Neural progenitor cell (in vitro differentiated cells): Measurements from ENCODE around the gene CDCA4.

ENCODE experiments used
- EZH2 ChIP-seq: fragments of 200-600 bp; sonication (generic); IDR thresholded peaks from 2 replicates; pipeline ENCODE4 v1.6.1; 2017; ENCODE audit warnings: antibody characterized with exemption, mild to moderate bottlenecking, moderate library complexity
- TF ChIP-seq, protein P1 (sequence below): fragments of 200-600 bp; sonication (generic); IDR thresholded peaks from 2 replicates; pipeline ENCODE4 v1.5.1; 2017; ENCODE audit warnings: antibody characterized with exemption, mild to moderate bottlenecking

DNA sequence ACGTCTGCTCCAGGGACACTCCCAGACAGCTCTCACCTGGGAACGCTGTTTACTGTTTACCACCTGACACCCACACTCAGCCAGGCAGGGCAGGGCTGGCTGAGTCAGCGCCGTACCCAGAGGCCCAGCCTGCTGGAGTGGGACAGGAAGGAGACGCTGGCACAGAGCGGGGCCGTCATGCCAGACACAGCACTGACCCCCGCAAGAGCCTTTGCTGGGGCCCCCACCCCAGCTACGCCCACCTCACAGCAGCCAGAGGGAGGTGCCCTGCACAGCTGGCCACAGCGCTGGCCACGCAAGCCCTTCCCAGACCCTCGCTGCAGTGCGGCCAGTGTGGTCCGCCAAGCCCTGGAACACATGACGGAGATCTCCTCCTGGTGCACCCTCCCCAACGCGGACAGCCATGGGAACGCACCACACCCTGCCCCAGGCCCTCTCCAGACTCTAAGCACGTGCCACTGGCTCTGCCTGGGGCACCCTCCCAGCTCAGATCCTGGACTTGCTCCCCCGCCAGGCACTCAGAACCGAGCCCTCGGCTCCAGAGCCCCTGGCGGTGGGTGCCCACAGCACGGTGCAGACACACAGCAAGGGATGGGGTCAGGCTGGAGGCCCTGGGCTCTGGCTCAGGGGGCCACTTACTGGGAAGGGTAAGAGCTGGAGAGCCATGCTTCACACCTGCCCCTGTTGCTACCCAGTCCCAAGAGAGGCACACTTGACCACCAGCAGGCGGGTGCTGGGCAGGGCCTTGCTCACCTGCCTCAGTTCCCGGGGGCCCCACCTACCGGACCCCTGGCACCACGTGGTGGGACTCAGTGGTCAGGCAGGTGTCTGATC is 48.4 kb downstream of the CDCA4 start:
- no peak for TF ChIP-seq EZH2
- TF ChIP-seq, protein P1, sequence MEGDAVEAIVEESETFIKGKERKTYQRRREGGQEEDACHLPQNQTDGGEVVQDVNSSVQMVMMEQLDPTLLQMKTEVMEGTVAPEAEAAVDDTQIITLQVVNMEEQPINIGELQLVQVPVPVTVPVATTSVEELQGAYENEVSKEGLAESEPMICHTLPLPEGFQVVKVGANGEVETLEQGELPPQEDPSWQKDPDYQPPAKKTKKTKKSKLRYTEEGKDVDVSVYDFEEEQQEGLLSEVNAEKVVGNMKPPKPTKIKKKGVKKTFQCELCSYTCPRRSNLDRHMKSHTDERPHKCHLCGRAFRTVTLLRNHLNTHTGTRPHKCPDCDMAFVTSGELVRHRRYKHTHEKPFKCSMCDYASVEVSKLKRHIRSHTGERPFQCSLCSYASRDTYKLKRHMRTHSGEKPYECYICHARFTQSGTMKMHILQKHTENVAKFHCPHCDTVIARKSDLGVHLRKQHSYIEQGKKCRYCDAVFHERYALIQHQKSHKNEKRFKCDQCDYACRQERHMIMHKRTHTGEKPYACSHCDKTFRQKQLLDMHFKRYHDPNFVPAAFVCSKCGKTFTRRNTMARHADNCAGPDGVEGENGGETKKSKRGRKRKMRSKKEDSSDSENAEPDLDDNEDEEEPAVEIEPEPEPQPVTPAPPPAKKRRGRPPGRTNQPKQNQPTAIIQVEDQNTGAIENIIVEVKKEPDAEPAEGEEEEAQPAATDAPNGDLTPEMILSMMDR, result no peak
